ENCODE results near the gene ORM2. TPM values are rescaled to one million over a fixed set of nuclear protein-coding genes. Genes with fewer than 3 reads are reported as not detected.
A peak's percentile ranks its signal among the peaks of the same experiment; 100 is the strongest.

The ORM2 gene
- total RNA-seq, 4 donors from 2014 or later, result not detected

DNA sequence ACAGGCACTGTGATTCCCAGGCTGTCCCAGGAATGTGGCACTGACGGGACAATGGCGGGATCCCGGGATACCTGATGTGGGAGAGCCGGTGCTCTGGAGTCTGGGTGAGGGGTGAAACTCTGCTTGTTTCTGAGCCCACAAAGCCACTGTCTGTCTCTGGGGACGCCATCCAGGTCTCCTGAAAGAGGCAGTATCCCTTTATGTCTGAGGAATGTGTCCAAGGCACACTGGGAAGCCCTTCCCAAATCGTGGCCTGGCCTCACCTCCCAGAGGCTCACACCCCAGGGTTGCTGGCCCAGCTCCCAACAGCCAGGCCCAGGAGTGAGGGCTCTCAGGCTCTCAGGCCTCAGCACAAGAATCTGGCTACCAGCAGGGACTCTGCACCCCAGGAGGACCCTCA lies 27.1 kb downstream of the ORM2 start:
- TF ChIP-seq, protein P1, sequence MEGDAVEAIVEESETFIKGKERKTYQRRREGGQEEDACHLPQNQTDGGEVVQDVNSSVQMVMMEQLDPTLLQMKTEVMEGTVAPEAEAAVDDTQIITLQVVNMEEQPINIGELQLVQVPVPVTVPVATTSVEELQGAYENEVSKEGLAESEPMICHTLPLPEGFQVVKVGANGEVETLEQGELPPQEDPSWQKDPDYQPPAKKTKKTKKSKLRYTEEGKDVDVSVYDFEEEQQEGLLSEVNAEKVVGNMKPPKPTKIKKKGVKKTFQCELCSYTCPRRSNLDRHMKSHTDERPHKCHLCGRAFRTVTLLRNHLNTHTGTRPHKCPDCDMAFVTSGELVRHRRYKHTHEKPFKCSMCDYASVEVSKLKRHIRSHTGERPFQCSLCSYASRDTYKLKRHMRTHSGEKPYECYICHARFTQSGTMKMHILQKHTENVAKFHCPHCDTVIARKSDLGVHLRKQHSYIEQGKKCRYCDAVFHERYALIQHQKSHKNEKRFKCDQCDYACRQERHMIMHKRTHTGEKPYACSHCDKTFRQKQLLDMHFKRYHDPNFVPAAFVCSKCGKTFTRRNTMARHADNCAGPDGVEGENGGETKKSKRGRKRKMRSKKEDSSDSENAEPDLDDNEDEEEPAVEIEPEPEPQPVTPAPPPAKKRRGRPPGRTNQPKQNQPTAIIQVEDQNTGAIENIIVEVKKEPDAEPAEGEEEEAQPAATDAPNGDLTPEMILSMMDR (IDR thresholded peaks at IDR 0.05), result no peak
- no peak for TF ChIP-seq POLR2A (IDR thresholded peaks at IDR 0.05)
- no peak for DNase-seq
- no peaks in the 10 kb centered on the region for H3K9me3 ChIP-seq
- H3K27me3 ChIP-seq, result no peaks in the 10 kb centered on the region
- H3K4me3 ChIP-seq, result no peak overlapping the region
- peaks cover 0 to 95% (median 3%) of the 10 kb centered on the region in 3 donors for H3K36me3 ChIP-seq
- H3K27ac ChIP-seq, result no peak overlapping the region
- peaks cover 0 to 7% (median 0%) of the 10 kb centered on the region in 4 donors for H3K4me1 ChIP-seq

DNA sequence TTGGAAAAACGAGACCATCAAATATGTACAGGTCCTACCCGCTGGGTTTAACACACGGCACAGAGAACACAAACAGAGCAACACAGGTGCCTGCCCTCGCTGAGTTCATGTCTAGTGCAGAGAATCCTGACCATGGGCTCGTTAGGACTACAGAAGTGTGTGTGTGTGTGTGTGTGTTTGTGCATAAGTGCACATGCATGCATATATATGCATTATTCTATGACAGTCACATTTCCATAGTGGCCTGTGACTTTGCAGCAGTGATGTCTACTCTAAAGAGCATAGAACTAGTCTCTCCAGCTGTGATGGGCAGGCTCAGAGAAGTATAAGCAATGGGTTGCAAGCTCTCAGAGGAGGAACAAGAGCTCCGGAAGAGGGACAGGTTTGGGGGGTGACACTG lies 27.7 kb downstream of the ORM2 start:
- no peaks in the 10 kb centered on the region for H3K9me3 ChIP-seq
- peaks cover 0 to 95% (median 3%) of the 10 kb centered on the region in 3 donors for H3K36me3 ChIP-seq
- H3K4me1 ChIP-seq, result peaks cover 0 to 4% (median 0%) of the 10 kb centered on the region in 4 donors
- DNase-seq, result no peak
- TF ChIP-seq, protein P1 (IDR thresholded peaks at IDR 0.05), result no peak
- no peak for TF ChIP-seq POLR2A (IDR thresholded peaks at IDR 0.05)
- no peaks in the 10 kb centered on the region for H3K27me3 ChIP-seq
- H3K4me3 ChIP-seq, result no peak overlapping the region
- H3K27ac ChIP-seq, result no peak overlapping the region

DNA sequence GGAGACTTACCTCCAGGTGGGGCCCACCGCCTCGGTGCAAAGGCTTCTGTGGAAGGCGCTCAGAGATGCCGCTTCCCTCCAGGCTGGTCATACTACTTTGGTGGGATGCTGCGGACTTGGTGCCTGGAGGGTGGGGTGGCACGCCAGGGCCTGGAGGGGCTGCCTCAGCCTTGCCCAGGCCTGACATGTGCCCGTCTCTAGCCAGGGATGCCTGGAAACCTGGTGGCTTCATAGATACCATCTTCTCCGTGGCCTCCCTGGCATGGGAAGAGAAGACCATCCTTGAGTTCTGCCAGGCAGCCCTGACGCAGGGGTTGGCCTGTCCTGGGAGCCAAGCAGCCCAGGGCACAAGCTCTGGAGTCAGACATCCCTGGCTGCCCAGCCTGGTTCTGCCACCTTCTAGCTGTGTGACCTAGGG lies 28.3 kb downstream of the ORM2 start:
- Histone ChIP-seq H3K27me3 (no peaks in the 10 kb centered on the region), H3K27ac (no peak overlapping the region), H3K4me3 (no peak overlapping the region), H3K36me3 (peaks cover 0 to 96% (median 3%) of the 10 kb centered on the region in 3 donors), H3K4me1 (no peaks in the 10 kb centered on the region), H3K9me3 (no peaks in the 10 kb centered on the region)
- no peak for TF ChIP-seq POLR2A (IDR thresholded peaks at IDR 0.05)
- TF ChIP-seq, protein P1 (IDR thresholded peaks at IDR 0.05), result no peak
- DNase-seq, result no peak

DNA sequence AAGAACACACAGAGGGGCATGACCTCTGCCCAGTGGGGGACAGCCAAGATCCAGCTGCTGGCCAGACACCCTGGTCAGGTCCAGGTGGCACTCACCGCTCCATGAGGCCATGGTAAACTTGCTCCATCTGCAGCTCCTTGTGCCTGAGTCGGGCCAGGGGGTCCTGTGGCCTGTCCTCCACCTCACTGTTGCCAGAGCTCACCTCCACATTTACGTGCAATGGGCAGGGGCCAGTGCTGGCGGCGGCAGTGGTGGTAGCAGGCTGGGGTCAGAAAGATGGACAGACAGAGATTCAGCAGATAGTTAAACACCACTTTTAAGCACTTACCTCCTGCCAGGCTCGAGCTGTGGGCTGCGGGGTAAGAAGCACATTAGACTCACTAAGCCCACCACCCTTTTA lies 30.1 kb downstream of the ORM2 start:
- no peaks in the 10 kb centered on the region for H3K27me3 ChIP-seq
- H3K9me3 ChIP-seq, result no peaks in the 10 kb centered on the region
- H3K4me3 ChIP-seq, result no peak overlapping the region
- peaks cover 0 to 98% (median 3%) of the 10 kb centered on the region in 3 donors for H3K36me3 ChIP-seq
- TF ChIP-seq, protein P1 (IDR thresholded peaks at IDR 0.05), result no peak
- no peak for TF ChIP-seq POLR2A (IDR thresholded peaks at IDR 0.05)
- peaks cover 0 to 15% (median 9%) of the 10 kb centered on the region in 4 donors for H3K4me1 ChIP-seq
- peak overlapping the region in 1 of 4 donors; percentile 8 for H3K27ac ChIP-seq
- no peak for DNase-seq

DNA sequence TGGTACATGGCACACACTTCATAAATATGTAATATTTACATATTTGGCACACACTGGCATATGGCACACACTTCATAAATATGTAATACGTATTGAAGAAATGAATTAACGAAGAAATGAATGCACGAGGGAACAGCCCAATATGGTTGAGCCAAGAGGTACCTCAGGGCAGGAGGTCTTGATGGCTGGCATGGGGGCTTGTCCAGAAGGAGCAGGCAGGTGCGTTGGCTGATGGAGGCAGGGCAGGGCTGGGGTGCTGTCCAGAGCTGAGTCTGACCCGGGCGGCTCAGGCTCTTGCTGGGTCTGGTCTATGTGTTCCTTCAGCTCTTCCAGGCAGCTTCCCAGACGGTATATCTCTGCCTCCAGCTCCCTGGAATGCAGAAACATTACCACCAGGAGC lies 31.9 kb downstream of the ORM2 start:
- no peak for DNase-seq
- Histone ChIP-seq H3K36me3 (peaks cover 0 to 85% (median 3%) of the 10 kb centered on the region in 3 donors), H3K27ac (peak overlapping the region in 2 of 4 donors; percentile 1 to 38), H3K4me3 (no peak overlapping the region), H3K4me1 (peaks cover 0 to 33% (median 14%) of the 10 kb centered on the region in 4 donors), H3K9me3 (no peaks in the 10 kb centered on the region), H3K27me3 (no peaks in the 10 kb centered on the region)
- TF ChIP-seq, protein P1 (IDR thresholded peaks at IDR 0.05), result no peak
- no peak for TF ChIP-seq POLR2A (IDR thresholded peaks at IDR 0.05)

DNA sequence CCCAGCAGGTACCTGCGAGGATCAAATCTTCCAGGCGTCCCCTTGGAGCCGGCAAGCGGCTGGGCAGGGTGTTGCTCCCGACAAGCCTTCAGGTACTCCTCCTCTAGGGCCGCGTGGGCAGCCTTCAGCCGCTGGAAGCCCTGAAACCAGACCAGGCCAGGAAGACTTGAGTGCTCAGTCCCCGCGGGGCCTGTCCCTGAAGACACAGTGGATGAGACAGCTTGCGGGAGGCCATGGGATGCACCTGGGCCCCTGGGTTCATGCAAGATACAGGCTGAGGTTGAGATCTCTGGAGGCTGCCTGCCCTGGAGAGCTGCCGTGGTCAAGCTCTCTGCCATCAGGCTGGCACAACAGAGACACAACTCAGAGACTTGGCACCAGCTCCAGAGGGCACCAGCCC lies 32.7 kb downstream of the ORM2 start:
- no peaks in the 10 kb centered on the region for H3K9me3 ChIP-seq
- peaks cover 0 to 81% (median 3%) of the 10 kb centered on the region in 3 donors for H3K36me3 ChIP-seq
- peaks cover 0 to 37% (median 19%) of the 10 kb centered on the region in 4 donors for H3K4me1 ChIP-seq
- TF ChIP-seq POLR2A (IDR thresholded peaks at IDR 0.05), result no peak
- TF ChIP-seq, protein P1 (IDR thresholded peaks at IDR 0.05), result no peak
- no peak for DNase-seq
- no peak overlapping the region for H3K4me3 ChIP-seq
- no peaks in the 10 kb centered on the region for H3K27me3 ChIP-seq
- H3K27ac ChIP-seq, result peak overlapping the region in 3 of 4 donors; percentile 67 to 94 (median 70)

Data from Peyer's patch (tissue), 4 donors.